ENCODE data around the gene DDA1.
"Not testable (repeated sequence)": the region's sequence is repeated elsewhere in the genome, so short reads cannot be mapped to it uniquely, and the experiment has no call there.

GRCh38 chr19:17274892-17275291 is 34.5 kb upstream of the DDA1 start:
- not testable (repeated sequence) for TF ChIP-seq CTCF, EZH2, EZH2phosphoT487 (IDR thresholded peaks at IDR 0.05)
